Ovary (tissue), 3 donors: ENCODE results near the gene MID2.

ENCODE experiments used
- EP300 ChIP-seq: sonication (generic); formaldehyde crosslinking; IDR thresholded peaks from one replicate; pipeline ENCODE4 v1.6.1; 2017; ENCODE audit warnings: antibody characterized with exemption
- POLR2A ChIP-seq: fragments of 450-650 bp; IDR thresholded peaks from one replicate; pipeline ENCODE4 v1.6.1; 2017; ENCODE audit warnings: antibody characterized with exemption, mild to moderate bottlenecking, moderate library complexity
- TF ChIP-seq, protein P1 (sequence below), 3 donors: fragments of 450-650 bp in 2 of 3; fragments of 200-600 bp in 1 of 3; IDR thresholded peaks; one replicate each; pipeline versions ENCODE4 v1.5.1 to v1.8.0; 2016 to 2022; ENCODE audit warnings: antibody characterized with exemption in 3 of 3, mild to moderate bottlenecking in 1 of 3
- donor health status: DM: no; HTN: no; CAD: no.

DNA sequence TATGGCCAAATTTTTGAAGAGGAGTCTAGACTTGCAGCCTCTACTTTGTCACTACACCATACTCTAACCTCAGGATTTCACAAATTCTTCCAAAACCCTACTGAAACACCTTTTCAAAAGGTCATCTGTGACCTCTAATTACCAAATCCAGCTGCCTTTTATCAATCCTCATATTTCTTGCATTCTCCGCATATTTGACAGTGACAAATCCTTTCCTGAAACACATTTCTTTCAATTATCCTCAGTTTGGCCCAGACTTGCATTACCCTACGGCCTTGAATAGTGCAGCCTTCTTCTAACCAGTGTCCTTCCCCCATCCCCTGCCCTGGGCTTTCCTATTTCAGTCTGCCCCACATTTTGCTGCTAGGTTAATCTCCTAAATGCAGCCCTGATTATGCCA lies 25.5 kb downstream of the MID2 start:
- TF ChIP-seq, protein P1, sequence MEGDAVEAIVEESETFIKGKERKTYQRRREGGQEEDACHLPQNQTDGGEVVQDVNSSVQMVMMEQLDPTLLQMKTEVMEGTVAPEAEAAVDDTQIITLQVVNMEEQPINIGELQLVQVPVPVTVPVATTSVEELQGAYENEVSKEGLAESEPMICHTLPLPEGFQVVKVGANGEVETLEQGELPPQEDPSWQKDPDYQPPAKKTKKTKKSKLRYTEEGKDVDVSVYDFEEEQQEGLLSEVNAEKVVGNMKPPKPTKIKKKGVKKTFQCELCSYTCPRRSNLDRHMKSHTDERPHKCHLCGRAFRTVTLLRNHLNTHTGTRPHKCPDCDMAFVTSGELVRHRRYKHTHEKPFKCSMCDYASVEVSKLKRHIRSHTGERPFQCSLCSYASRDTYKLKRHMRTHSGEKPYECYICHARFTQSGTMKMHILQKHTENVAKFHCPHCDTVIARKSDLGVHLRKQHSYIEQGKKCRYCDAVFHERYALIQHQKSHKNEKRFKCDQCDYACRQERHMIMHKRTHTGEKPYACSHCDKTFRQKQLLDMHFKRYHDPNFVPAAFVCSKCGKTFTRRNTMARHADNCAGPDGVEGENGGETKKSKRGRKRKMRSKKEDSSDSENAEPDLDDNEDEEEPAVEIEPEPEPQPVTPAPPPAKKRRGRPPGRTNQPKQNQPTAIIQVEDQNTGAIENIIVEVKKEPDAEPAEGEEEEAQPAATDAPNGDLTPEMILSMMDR (IDR thresholded peaks at IDR 0.05) = no peak
- no peak for TF ChIP-seq POLR2A
- TF ChIP-seq EP300 = no peak
